Kidney (tissue), 14 donors: ENCODE measurements around the gene CYBA. TPM values are rescaled to one million over a fixed set of nuclear protein-coding genes. Genes with fewer than 3 reads are reported as not detected.

Experiments
- DNase-seq, 5 donors: peaks; one replicate each; pipeline ENCODE4 v3.0.0-alpha.2; 2013 to 2020
- FAIRE-seq: peaks from 2 replicates; lab custom pipeline; 2012; peaks lifted over from hg19 to GRCh38; lab: Jason Lieb, UNC
- H3K27ac ChIP-seq, 2 donors: one replicate each; pipeline ENCODE4 v1.7.0; 2013; ENCODE audit warnings: low read depth in 2 of 2, low read length in 2 of 2, inconsistent platforms in 1 of 2
- H3K27me3 ChIP-seq: one replicate; pipeline ENCODE4 v1.7.1; 2013; ENCODE audit warnings: low read length, inconsistent platforms; ENCODE audit not compliant: control insufficient read depth, insufficient read depth
- H3K36me3 ChIP-seq, 3 donors: one replicate each; pipeline versions ENCODE4 v1.7.0 to v1.7.1; 2013; ENCODE audit warnings: low read length in 3 of 3, control low read depth in 1 of 3, inconsistent platforms in 1 of 3; ENCODE audit not compliant: insufficient read depth in 3 of 3, control insufficient read depth in 2 of 3
- H3K4me1 ChIP-seq, 3 donors: one replicate each; pipeline versions ENCODE4 v1.7.0 to v1.7.1; 2013; ENCODE audit warnings: low read length in 3 of 3, inconsistent platforms in 1 of 3, low read depth in 1 of 3; ENCODE audit not compliant: control insufficient read depth in 2 of 3, insufficient read depth in 2 of 3
- H3K4me3 ChIP-seq, 3 donors: one replicate each; pipeline versions ENCODE4 v1.7.0 to v1.8.1; 2013; ENCODE audit warnings: low read length in 3 of 3, control low read depth in 1 of 3, inconsistent platforms in 1 of 3
- H3K9ac ChIP-seq, 3 donors: one replicate each; pipeline versions ENCODE4 v1.7.0 to v1.7.1; 2013; ENCODE audit warnings: low read length in 3 of 3, control low read depth in 1 of 3, inconsistent platforms in 1 of 3
- H3K9me3 ChIP-seq, 3 donors: one replicate each; pipeline versions ENCODE4 v1.7.0 to v1.7.1; 2013; ENCODE audit warnings: low read length in 3 of 3, control low read depth in 1 of 3, inconsistent platforms in 1 of 3; ENCODE audit not compliant: control insufficient read depth in 2 of 3, insufficient read depth in 1 of 3
- intact Hi-C: fragments of 100-400 bp; cut with DNase I; formaldehyde crosslinking; loops from one replicate; pipeline ENCODE4 v1.11.1; 2022
- polyA plus RNA-seq: library from polyadenylated mRNA; stranded (reverse); fragments of 350-450 nt; fragmentation: Illumina TruSeq; extraction: RNeasy Lipid Tissue Mini Kit (QIAGEN cat#74804); gene quantifications from one replicate; pipeline ENCODE4 v1.2.3, GENCODE V29; 2014; ENCODE audit warnings: low read depth, low replicate concordance; ENCODE audit not compliant: insufficient read depth
- total RNA-seq: library from RNA; stranded (reverse); fragmentation: NEBNext Ultra II Directional; extraction: Animal tissue kit (Norgen Biotek cat#: 25700); gene quantifications from one replicate; pipeline ENCODE4 v1.2.1, GENCODE V29; 2021
- TF ChIP-seq, protein P1 (sequence below): IDR thresholded peaks from 3 replicates; pipeline ENCODE4 v1.5.1; 2012; ENCODE audit warnings: mild to moderate bottlenecking, moderate library complexity, borderline replicate concordance; ENCODE audit not compliant: insufficient read depth; ENCODE audit errors: extremely low read depth
- donor health status: control.
- donor health status: control.
- donor health status: control.
- donor health status: control.
- donor health status: control.
- donor health status: DM: yes; HTN: yes; CAD: no.
- donor health status: Normal renal cell carcinoma (clear cell type).

The CYBA gene
- total and polyA plus RNA-seq, 2 donors from 2014 or later = 263 to 395 TPM

DNA sequence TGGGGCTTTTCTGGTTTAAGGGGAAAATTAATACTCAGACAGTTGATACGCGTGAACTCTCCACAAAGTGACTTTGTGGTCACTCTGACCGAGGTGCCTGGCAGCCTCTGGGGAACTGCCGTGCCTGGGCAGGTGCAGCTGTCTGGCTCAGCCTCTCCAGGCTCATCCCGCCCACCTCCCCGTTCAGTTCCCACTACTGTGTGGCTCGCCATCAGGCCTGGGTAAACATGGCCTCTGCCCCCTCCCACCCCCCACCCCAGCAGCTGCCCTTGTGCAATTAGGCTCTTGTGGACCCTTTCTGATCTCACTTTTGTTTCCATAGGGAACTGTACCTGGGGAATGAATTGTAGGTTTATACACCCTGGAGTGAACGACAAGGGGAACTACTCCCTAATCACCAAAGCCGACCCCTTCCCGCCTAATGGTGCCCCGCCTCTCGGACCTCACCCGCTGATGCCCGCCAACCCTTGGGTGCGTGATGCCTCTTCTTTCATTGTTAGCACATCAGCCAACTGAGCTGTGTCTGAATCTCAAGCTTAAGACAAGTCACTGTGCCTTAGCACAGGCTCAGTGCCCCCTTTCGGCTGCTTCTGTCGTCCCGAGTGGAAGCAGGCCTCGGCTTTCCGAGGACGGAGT lies 52.9 kb downstream of the CYBA start:
- intact Hi-C loops = no loop called here
- Histone ChIP-seq H3K36me3 (peaks cover 3 to 27% (median 20%) of the 10 kb centered on the region in 3 donors), H3K9ac (no peak overlapping the region), H3K4me1 (peaks cover 0 to 3% (median 0%) of the 10 kb centered on the region in 3 donors), H3K9me3 (no peaks in the 10 kb centered on the region), H3K27me3 (no peaks in the 10 kb centered on the region), H3K27ac (no peak overlapping the region), H3K4me3 (no peak overlapping the region)
- DNase-seq (no peak), FAIRE-seq (no peak)
- TF ChIP-seq, protein P1, sequence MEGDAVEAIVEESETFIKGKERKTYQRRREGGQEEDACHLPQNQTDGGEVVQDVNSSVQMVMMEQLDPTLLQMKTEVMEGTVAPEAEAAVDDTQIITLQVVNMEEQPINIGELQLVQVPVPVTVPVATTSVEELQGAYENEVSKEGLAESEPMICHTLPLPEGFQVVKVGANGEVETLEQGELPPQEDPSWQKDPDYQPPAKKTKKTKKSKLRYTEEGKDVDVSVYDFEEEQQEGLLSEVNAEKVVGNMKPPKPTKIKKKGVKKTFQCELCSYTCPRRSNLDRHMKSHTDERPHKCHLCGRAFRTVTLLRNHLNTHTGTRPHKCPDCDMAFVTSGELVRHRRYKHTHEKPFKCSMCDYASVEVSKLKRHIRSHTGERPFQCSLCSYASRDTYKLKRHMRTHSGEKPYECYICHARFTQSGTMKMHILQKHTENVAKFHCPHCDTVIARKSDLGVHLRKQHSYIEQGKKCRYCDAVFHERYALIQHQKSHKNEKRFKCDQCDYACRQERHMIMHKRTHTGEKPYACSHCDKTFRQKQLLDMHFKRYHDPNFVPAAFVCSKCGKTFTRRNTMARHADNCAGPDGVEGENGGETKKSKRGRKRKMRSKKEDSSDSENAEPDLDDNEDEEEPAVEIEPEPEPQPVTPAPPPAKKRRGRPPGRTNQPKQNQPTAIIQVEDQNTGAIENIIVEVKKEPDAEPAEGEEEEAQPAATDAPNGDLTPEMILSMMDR = no peak

DNA sequence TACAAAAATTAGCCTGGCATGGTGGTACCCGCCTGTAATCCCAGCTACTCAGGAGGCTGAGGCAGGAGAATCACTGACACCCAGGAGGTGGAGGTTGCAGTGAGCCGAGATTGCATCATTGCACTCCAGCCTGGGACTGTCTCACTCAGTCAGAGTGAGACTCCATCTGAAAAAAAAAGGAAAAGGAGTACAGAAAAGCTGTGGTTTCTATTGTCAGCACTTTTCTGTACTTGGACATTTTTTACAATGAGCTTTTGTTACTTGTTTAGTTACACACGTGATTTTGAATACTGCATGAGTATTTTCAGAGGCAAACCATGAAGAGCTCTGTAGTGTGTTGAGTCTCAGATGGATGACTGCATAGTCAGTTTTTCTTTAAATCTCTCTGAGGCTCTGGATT lies 54.4 kb downstream of the CYBA start:
- TF ChIP-seq, protein P1 = no peak
- DNase-seq (no peak), FAIRE-seq (no peak)
- Histone ChIP-seq H3K9me3 (no peaks in the 10 kb centered on the region), H3K4me3 (no peak overlapping the region), H3K27ac (no peak overlapping the region), H3K4me1 (peaks cover 0 to 3% (median 0%) of the 10 kb centered on the region in 3 donors), H3K36me3 (peaks cover 3 to 20% (median 18%) of the 10 kb centered on the region in 3 donors), H3K9ac (no peak overlapping the region), H3K27me3 (no peaks in the 10 kb centered on the region)
- intact Hi-C loops = no loop called here

DNA sequence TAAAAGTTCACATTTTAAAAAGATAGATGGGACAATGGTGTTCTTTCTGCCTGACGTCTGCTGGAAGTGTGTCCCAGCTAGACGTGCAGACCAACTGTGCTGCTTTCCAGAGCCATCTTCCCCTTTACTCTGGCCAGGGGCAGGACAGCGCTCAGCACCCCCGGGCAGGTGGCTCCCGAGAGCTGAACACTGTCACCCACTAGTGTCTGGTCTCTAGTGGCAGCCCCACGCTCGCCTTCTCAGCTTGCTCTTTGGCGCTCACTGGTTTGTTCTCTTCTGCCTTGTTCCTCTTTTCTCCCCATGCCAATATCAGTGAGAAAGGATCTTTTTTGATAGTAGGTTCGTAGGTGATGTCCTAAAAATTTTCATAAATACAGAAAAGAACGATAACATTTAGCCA lies 54.9 kb downstream of the CYBA start:
- Histone ChIP-seq H3K36me3 (peaks cover 0 to 20% (median 15%) of the 10 kb centered on the region in 3 donors), H3K27ac (no peak overlapping the region)

More for the DNA sequence above, 54.9 kb downstream of the CYBA start:
- intact Hi-C loops = no loop called here
- no peaks in the 10 kb centered on the region for H3K9me3 ChIP-seq
- TF ChIP-seq, protein P1 = no peak
- peaks cover 0 to 3% (median 0%) of the 10 kb centered on the region in 3 donors for H3K4me1 ChIP-seq
- no peak overlapping the region for H3K4me3 ChIP-seq
- H3K27me3 ChIP-seq = no peaks in the 10 kb centered on the region
- DNase-seq = no peak
- FAIRE-seq = no peak
- H3K9ac ChIP-seq = no peak overlapping the region
